ENCODE results near the gene NUP210.

The NUP210 gene

DNA sequence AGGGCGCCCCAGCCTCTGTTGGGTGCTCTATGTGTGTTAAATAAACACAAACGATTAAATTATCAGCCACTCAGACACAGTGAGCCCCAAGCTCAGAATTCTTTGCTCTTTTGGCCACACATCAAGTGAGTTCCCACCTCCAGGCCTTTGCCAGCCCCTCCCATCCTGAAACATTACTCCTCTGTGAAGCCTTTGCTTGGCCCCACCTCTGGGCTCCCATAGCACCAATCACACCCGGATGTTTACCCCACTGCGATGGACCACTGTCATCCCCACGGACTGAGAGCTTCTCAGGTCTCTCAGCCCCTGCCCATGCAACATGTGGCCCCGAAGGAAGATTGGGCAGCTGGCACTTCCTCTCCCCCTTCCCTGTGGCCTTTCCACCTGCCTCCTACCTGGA is 85.1 kb downstream of the NUP210 start:
- DNase-seq (ENCODE audit: low spot score), result no peak
- in situ Hi-C loops (cut with MboI; ENCODE audit: low pct_unique_long_range_greater_than_20kb, low sequenced_read_pairs, unreplicated experiment), result no loop called here
- TF ChIP-seq, protein P1, sequence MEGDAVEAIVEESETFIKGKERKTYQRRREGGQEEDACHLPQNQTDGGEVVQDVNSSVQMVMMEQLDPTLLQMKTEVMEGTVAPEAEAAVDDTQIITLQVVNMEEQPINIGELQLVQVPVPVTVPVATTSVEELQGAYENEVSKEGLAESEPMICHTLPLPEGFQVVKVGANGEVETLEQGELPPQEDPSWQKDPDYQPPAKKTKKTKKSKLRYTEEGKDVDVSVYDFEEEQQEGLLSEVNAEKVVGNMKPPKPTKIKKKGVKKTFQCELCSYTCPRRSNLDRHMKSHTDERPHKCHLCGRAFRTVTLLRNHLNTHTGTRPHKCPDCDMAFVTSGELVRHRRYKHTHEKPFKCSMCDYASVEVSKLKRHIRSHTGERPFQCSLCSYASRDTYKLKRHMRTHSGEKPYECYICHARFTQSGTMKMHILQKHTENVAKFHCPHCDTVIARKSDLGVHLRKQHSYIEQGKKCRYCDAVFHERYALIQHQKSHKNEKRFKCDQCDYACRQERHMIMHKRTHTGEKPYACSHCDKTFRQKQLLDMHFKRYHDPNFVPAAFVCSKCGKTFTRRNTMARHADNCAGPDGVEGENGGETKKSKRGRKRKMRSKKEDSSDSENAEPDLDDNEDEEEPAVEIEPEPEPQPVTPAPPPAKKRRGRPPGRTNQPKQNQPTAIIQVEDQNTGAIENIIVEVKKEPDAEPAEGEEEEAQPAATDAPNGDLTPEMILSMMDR (IDR thresholded peaks at IDR 0.05; ENCODE audit: extremely low read depth, insufficient read depth, missing control alignments), result no peak

DNA sequence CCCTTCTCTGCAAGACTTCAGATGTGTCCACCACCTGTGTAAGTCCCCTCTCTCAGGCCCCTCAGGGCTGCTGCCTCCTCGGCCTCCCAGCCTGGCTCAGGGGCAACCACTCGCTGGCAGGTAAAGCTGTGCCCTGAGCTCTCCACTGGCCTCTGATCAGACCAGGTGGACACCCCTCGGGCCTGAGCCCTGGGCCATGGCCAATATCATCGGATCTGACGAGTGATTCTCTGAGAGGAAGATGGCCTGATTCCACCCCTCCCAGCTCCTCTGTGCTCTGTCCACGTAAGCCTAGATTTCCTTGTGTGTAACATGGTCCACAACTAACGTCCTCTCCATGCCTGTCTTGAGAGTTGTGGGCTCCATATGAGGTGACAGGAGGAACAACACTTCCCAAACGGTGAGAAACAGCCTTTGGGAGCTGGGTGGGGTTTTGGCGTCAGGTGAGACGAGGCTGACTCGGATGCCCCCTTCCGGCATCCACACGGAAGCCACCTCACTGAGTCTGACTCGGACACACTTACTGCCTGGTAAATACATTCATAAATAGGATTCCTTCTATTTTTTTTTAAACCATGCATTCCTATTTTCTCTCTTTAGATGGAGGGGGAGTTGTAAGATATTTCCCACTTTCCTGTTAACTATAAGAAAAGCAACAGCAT is 86.8 kb downstream of the NUP210 start:
- in situ Hi-C loops (cut with MboI; ENCODE audit: low pct_unique_long_range_greater_than_20kb, low sequenced_read_pairs, unreplicated experiment), result no loop called here
- no peak for DNase-seq (ENCODE audit: low spot score)
- TF ChIP-seq, protein P1 (IDR thresholded peaks at IDR 0.05; ENCODE audit: extremely low read depth, insufficient read depth, missing control alignments), result no peak

DNA sequence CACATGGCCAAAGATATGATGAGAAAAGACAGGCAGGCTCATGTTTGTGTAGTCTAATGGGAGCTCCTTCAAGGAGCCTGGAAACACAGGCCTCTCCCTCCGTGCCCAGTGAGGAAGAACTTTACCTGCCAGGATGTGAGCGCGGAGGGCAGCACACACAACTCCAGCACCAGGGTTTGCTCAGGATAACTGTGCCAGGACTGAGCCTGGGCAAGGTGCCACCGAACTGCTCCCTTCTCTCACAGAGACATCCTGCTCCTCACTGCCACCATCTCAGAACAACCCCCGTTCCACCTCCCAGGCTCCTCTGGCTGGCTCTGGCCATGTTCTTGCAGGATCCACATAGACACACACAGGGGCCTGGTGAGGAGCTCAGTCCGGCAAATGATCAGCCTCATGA is 87.4 kb downstream of the NUP210 start:
- TF ChIP-seq, protein P1 (IDR thresholded peaks at IDR 0.05; ENCODE audit: extremely low read depth, insufficient read depth, missing control alignments), result no peak
- DNase-seq (ENCODE audit: low spot score), result no peak
- in situ Hi-C loops (cut with MboI; ENCODE audit: low pct_unique_long_range_greater_than_20kb, low sequenced_read_pairs, unreplicated experiment), result no loop called here

DNA sequence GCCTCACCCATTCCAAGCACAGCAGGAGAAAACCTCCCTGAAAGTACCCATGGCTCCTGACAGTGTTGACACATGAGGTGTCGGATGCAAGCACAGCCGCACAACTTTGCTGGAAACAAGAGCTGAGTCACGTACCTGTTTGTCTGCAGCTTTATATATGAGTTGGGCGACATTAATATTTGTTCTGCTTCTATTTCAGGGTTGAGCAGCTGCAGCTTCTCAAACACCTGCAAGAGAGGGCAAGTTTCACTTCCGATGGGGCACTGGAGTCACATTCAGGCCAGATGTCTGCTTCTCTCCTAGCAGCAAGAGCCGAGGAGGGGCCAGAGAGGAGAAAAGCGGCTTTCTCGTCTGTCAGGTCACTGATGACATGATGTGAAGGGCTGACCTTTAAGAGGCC is 88.0 kb downstream of the NUP210 start:
- DNase-seq (ENCODE audit: low spot score), result peak; percentile 79
- in situ Hi-C loops (cut with MboI; ENCODE audit: low pct_unique_long_range_greater_than_20kb, low sequenced_read_pairs, unreplicated experiment), result no loop called here
- TF ChIP-seq, protein P1 (IDR thresholded peaks at IDR 0.05; ENCODE audit: extremely low read depth, insufficient read depth, missing control alignments), result no peak

DNA sequence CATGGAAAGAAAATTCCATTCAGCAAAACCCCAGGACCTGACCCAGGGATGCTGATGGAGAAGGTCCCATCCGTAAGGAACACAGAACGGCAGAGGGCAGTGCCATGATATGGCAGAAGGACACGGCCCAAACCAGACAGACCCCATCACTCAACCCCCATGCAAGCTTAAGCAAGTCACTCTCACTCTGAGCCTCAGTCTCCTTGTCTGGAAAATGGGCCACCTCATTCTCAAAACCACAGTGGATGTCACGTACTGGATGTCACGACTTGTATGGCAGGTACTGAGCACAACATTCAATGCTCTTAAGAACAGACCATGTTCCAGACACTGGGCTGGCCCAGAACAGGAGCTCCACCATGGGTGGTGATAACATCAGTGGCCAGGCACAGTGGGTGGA is 90.4 kb downstream of the NUP210 start:
- no peak for DNase-seq (ENCODE audit: low spot score)
- TF ChIP-seq, protein P1 (IDR thresholded peaks at IDR 0.05; ENCODE audit: extremely low read depth, insufficient read depth, missing control alignments), result no peak
- in situ Hi-C loops (cut with MboI; ENCODE audit: low pct_unique_long_range_greater_than_20kb, low sequenced_read_pairs, unreplicated experiment), result no loop called here

DNA sequence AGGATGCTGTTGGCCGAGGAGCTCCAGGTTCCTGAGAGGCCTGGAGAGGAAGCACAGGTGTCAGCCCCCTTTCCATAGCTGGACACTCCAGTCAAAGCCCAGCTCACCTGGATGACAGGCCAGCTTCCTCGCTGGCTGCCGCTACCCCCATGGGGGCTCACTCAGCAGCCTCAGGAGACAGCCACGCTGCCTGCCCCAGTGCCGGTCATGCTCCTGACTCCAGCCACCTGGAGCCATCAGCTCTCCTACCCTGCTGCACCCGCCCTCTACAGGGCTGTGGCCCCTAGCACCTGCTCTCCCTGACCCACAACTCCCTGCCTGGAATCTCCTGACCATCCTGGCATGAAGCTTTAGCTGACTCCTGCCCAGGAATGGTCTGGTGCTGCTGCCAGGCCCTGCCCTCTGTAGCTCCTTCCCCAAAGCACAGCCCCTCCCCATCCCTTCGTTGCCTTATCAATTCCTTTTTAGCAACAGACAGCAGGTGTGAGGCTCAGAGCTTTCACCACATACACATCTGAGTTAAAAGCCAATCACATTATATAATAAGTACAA is 94.2 kb downstream of the NUP210 start:
- TF ChIP-seq, protein P1 (IDR thresholded peaks at IDR 0.05; ENCODE audit: extremely low read depth, insufficient read depth, missing control alignments), result no peak
- in situ Hi-C loops (cut with MboI; ENCODE audit: low pct_unique_long_range_greater_than_20kb, low sequenced_read_pairs, unreplicated experiment), result no loop called here
- no peak for DNase-seq (ENCODE audit: low spot score)
